Coronary artery (tissue), 2 donors: ENCODE results near the gene LDAH.

Experiments
- DNase-seq: peaks from one replicate; pipeline ENCODE4 v3.0.0-alpha.2; 2017; ENCODE audit warnings: low spot score
- H3K27ac ChIP-seq, 2 donors: fragments of 200-600 bp; sonication (generic); one replicate each; pipeline ENCODE4 v1.5.1; 2016 to 2019
- H3K4me3 ChIP-seq: fragments of 200-600 bp; sonication (generic); 2 replicates; pipeline ENCODE4 v1.5.1; 2016; ENCODE audit warnings: mild to moderate bottlenecking, moderate library complexity
- CTCF ChIP-seq: fragments of 200-600 bp; sonication (generic); IDR thresholded peaks from one replicate; pipeline ENCODE4 v1.5.1; 2019; ENCODE audit warnings: antibody characterized with exemption

LDAH gene

GRCh38 chr2:20822535-20823490, at the start of gene LDAH:
Gene LDAH, minus strand, starts transcription at chr2:20823101. Its CDS starts 21,638 bp downstream, at chr2:20801463.
- DNase-seq, result peak; percentile 91
- TF ChIP-seq CTCF, result no peak
- Histone ChIP-seq H3K4me3 (peak within 1 kb of the TSS; percentile 88), H3K27ac (peak within 1 kb of the TSS; percentile 92 to 95)

DNA sequence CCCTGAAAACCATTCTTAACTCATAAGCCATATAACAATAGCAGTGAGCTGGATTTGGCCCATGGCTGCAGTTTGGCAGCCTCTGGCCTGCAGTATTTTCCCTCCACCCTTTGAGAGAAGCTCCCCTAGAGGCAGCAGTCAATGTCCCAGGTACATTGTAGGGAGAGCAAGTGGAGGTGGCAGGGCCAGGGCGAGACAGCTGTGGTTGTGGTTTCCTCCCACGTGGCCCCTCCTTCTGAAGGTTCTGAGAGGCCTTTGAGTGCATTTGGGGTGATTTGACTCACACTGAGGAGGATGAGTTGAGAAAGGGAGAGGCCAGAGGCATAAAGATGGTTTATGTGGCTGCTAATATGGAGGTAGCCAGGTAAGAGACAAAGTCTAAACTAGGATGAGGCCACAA, 45.5 kb upstream of the LDAH start:
- no peak for DNase-seq
- H3K27ac ChIP-seq, result no peak overlapping the region
- no peak for TF ChIP-seq CTCF
- no peak overlapping the region for H3K4me3 ChIP-seq

DNA sequence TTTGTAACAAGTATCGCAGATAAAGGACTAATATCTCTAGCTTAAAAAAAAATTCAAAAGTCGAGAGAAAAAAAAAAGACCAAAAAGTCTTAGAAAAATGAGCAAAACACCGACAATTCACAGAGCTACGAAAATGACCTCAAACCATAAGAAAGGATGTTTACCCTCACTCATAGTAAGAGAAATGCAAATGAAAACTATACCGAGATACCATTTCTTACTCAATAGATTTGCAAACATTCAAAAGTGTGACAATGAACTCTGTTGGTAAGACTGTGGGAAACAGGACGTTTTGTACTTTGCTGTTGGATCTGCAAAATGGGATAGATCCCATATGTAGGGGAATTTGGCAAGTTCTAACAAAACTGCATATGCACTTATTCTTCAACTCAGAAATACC, 39.9 kb upstream of the LDAH start:
- Histone ChIP-seq H3K27ac (no peak overlapping the region), H3K4me3 (no peak overlapping the region)
- no peak for DNase-seq
- TF ChIP-seq CTCF, result no peak

- Histone ChIP-seq H3K4me3 (no peak overlapping the region), H3K27ac (no peak overlapping the region)
- DNase-seq, result no peak
- TF ChIP-seq CTCF, result no peak
Measured at GRCh38 chr2:20855456-20855855, 32.6 kb upstream of the LDAH start.

DNA sequence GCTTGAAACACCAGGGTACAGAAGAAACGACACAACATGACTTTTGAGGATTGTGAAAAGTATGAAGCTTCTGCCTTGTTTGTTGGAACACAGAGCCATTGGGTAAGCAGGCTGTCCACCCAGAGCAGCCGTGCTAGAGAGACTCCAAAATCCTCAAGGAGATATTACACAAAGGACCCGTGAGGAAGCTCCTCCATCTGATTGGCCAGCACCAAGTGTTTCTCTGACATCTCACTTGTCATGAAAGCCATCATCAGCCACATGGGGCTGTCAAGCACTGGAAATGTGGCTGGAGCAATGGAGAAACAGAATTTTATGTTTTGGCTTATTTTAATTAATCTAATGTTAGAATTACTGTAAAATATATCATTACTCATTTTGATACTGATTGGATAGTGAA, 29.8 kb upstream of the LDAH start:
- DNase-seq, result no peak
- Histone ChIP-seq H3K4me3 (no peak overlapping the region), H3K27ac (no peak overlapping the region)
- no peak for TF ChIP-seq CTCF

DNA sequence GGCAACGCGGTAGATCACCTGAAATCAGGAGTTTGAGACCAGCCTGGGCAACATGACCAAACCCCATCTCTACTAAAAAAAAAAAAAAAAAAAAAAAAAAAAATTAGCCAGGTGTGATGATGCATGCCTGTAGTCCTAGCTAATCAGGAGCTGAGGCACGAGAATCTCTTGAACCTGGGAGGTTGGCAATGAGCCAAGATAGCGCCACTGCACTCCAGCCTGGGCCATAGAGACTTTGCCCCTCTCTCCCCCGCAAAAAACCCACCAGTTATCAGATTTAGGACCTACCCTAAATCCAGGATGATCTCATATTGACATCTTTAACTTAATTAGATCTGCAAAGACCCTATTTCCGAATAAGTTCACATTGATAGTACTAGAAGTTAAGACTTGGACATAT, 29.2 kb upstream of the LDAH start:
- DNase-seq, result no peak
- Histone ChIP-seq H3K4me3 (no peak overlapping the region), H3K27ac (no peak overlapping the region)
- TF ChIP-seq CTCF, result no peak

DNA sequence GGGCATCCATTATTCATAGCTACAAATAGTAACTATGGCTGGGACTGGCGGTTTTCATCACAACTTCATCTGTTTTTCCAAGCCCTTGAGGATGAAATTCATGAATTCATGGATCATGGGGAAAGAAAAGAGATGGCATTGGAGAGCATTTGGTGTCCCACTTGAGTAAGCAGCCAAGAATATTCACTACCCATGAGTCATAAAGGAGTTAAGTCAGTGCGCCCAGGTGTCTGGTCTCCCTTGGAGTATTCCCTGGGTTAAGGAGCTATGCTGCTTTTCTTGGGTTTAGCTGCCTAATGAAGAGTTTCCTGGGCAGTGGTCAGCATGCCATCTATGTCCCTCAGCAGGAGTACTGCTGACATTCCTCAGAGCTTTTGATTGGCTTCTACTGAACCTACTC, 21.3 kb upstream of the LDAH start:
- DNase-seq, result no peak
- Histone ChIP-seq H3K4me3 (no peak overlapping the region), H3K27ac (no peak overlapping the region)
- no peak for TF ChIP-seq CTCF
